ENCODE data around the gene RND3.

DNA sequence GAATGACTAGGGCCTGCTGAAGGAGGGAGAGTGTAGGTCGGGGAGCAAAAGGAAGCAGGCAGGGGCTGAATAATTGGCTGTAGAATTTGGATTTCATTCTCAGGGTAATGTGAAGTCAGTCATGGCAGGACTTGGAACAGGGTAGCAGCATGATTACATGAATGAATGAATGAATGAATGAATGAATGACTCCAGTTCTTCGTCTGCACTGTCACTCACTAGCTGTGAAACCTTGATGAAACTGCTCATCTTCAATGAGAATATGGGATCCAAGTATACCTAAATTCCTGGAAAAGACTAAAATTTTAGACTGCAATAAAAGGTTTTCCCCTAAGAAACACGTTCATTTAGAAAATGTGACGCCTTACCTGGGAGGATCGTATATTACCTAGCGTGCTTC is 3.0 kb upstream of the RND3 start:
- TF ChIP-seq POLR2A (IDR thresholded peaks at IDR 0.05; ENCODE audit: low read depth, low read length) (no peak), TAF1 (IDR thresholded peaks at IDR 0.05; ENCODE audit: low read depth, low read length) (no peak), POLR2AphosphoS5 (IDR thresholded peaks at IDR 0.05; ENCODE audit: low read depth, low read length) (no peak), SPI1 (IDR thresholded peaks at IDR 0.05; ENCODE audit: low read depth, low read length) (no peak), PAX5 (IDR thresholded peaks at IDR 0.05; ENCODE audit: insufficient read depth, low read length, severe bottlenecking) (no peak), POU2F2 (IDR thresholded peaks at IDR 0.05; ENCODE audit: low read depth, low read length) (no peak)
